VCaP (cell line): ENCODE data around the gene TBC1D30.

ENCODE experiments used
- H3K27ac ChIP-seq: fragments of 450-650 bp; 2 replicates; pipeline ENCODE4 v1.5.1; 2017
- CTCF ChIP-seq: fragments of 450-650 bp; conservative IDR thresholded peaks from 2 replicates; pipeline ENCODE4 v1.5.1; 2017; ENCODE audit warnings: mild to moderate bottlenecking, moderate library complexity

The TBC1D30 gene

GRCh38 chr12:64824130-64824499, 332 bp upstream of the TBC1D30 start:
- TF ChIP-seq CTCF, result no peak
- peak overlapping the region; percentile 72 for H3K27ac ChIP-seq

GRCh38 chr12:64825143-64826021, 935 bp downstream of the TBC1D30 start:
- TF ChIP-seq CTCF, result no peak
- H3K27ac ChIP-seq, result peak overlapping the region; percentile 72

GRCh38 chr12:64826234-64826633, 1.8 kb downstream of the TBC1D30 start:
- no peak for TF ChIP-seq CTCF
- H3K27ac ChIP-seq, result peak overlapping the region; percentile 72

GRCh38 chr12:64828713-64829112, 4.3 kb downstream of the TBC1D30 start:
- H3K27ac ChIP-seq, result no peak overlapping the region
- TF ChIP-seq CTCF, result no peak

GRCh38 chr12:64833928-64834327, 9.5 kb downstream of the TBC1D30 start:
- 0 out of 2 replicates have a peak overlapping the region, but pooled peaks have one; percentile 80 for H3K27ac ChIP-seq
- no peak for TF ChIP-seq CTCF

- H3K27ac ChIP-seq, result peak overlapping the region; percentile 80
- TF ChIP-seq CTCF, result no peak
Measured at GRCh38 chr12:64835901-64836300, 11.5 kb downstream of the TBC1D30 start.

- no peak for TF ChIP-seq CTCF
- peak overlapping the region; percentile 80 for H3K27ac ChIP-seq
Measured at GRCh38 chr12:64836856-64837255, 12.4 kb downstream of the TBC1D30 start.
